GM12872 (cell line): ENCODE measurements around the gene FRMPD3.

Experiments
- TF ChIP-seq, protein P1 (sequence below): IDR thresholded peaks from 3 replicates; pipeline ENCODE4 v1.5.1; 2011; ENCODE audit warnings: low read depth, mild to moderate bottlenecking, low read length, moderate library complexity; ENCODE audit not compliant: insufficient read depth

Gene FRMPD3

DNA sequence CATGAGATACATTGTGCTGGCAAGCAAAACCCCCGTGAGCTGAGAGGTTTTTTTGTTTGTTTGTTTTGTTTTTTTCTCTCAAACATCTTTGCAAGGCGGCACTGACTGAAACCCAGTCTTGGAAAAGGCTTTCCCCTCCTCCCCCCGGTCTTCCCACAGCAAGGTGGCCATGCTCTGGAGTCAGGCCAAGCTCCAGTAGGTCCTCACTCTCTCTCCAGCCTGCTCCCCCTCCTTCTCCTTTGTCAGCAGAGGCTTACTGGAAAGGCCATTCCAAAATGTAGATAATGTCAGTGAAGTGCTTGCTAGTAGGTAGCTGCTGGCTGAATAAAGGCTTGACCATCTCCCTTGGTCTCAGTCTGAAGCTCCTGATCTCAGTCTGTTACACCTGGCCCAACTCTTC is 32.6 kb downstream of the FRMPD3 start:
- TF ChIP-seq, protein P1, sequence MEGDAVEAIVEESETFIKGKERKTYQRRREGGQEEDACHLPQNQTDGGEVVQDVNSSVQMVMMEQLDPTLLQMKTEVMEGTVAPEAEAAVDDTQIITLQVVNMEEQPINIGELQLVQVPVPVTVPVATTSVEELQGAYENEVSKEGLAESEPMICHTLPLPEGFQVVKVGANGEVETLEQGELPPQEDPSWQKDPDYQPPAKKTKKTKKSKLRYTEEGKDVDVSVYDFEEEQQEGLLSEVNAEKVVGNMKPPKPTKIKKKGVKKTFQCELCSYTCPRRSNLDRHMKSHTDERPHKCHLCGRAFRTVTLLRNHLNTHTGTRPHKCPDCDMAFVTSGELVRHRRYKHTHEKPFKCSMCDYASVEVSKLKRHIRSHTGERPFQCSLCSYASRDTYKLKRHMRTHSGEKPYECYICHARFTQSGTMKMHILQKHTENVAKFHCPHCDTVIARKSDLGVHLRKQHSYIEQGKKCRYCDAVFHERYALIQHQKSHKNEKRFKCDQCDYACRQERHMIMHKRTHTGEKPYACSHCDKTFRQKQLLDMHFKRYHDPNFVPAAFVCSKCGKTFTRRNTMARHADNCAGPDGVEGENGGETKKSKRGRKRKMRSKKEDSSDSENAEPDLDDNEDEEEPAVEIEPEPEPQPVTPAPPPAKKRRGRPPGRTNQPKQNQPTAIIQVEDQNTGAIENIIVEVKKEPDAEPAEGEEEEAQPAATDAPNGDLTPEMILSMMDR: no peak

DNA sequence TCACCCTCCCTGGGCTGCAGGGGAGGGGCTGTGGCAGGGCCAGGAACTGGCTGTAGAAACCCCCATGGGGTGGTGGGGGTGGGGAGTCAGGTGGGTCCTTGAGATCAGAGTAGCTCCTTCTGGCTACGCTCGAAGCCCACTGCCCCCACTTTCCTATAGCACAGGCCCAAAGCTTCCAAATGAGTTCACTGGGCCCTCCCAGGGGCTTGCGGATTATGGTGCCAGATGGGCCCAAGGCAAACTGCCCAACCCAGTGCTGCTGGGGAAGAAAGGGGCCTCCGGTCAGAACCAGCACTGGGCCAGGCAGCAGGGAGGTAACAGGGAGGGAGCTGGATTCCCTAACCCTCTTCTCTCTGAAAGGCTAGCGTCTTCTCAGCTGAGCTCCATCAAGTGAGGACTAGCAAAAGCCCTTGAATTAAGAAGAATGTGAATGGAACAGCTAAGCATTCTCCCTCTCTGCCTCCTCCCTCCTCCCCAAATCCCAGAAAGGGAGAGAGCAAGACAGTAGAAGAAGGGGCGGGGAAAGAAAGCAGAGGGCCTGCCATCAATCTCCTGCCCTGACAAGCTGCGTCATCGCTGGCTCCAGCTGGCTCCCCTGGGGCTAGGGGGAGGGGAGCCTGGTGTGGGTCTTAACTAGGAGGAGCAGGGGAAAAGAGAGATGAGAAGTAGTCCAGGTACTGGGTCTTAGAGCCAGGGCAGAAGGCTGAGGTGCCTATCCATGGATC is 34.7 kb downstream of the FRMPD3 start:
- TF ChIP-seq, protein P1: no peak

DNA sequence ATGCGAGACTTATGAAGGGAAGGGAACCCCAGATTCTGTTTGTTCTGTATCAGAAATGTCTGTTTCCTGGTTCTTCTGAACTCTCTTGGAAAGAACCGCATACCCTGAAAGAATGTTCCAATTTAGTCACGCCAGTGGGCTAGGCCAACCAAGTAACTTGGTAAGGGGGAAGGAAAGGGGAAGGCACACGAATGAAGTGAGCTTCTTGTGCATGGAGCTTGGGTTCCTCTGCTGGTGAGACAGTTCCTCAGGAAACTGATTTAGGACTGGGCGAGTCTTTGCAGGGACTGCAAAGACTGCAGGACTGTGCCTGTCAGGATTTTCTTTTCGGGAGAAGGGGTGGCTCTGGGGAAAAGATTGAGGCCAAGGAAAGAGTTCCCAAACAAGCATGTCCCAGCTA is 35.6 kb downstream of the FRMPD3 start:
- TF ChIP-seq, protein P1: no peak

DNA sequence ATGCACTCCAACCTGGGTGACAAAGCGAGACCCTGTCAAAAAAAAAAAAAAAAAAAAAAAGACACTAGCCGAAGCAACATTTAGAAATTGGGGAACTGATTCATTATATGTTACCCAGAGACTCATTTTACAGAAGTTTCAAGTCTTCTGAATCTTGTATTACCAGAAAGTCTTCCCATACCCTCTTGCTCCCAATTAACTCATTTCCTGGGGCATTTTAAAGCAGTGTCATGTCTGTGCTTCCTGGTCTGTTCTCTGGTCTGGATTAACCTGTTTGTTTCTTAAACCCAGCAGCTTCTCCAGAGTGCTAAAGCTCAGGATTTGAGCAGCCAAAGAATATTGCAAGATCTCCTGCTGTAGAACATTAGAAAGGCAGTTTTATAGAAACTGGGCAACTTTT is 43.7 kb downstream of the FRMPD3 start:
- TF ChIP-seq, protein P1: no peak

DNA sequence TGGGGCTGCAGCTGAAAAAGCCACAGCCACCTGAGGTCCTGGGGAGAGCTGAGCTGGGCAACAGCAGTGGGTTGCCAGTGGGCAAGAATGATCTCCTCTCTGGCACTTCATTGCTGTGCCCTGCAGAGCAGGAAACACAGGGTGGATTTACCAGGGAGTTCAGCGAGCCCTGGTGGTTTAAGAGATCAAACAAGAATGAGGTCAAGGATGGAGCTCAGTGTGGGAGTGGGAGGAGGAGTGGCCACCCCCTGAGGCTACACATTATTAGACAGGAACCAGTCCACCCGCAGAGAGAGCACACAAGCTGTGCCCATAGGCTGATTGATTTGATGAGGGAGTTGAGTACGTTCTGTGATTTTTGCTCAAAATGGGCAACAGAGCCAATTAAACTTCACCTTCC is 47.3 kb downstream of the FRMPD3 start:
- TF ChIP-seq, protein P1: no peak
